HepG2 (cell line): ENCODE data around the gene AGBL1. TPM values are rescaled to one million over a fixed set of nuclear protein-coding genes. Genes with fewer than 3 reads are reported as not detected.

Source experiments
- ATAC-seq: fragments of 200-7000 bp; cut with Tn5 transposase; 3 replicates; pipeline ENCODE4 v1.9.1; 2020; ENCODE audit warnings: mild to moderate bottlenecking, moderate library complexity
- BruUV-seq: library from RNA; stranded (reverse); fragments of 400-500 nt; replicated peaks from 2 replicates; lab custom pipeline; 2021; lab: Mats Ljungman, UMichigan
- CTCF ChIA-PET: fragments of 300-600 bp; formaldehyde crosslinking; extraction: SDS; loops from one replicate; lab custom pipeline; 2021; ENCODE audit warnings: low total read pairs, inconsistent platforms, low intra/inter-chr PET ratio; lab: Yijun Ruan, JAX
- POLR2A ChIA-PET: fragments of 350-600 bp; sonication (Branson Sonifier 250); formaldehyde crosslinking; loops from one replicate; lab custom pipeline; 2020; ENCODE audit warnings: antibody characterized with exemption, inconsistent platforms; lab: Yijun Ruan, JAX
- DNase-seq: peaks from one replicate; pipeline ENCODE4 v3.0.0-alpha.2; 2015; ENCODE audit warnings: low spot score
- FAIRE-seq: peaks from 3 replicates; lab custom pipeline; 2011; peaks lifted over from hg19 to GRCh38; lab: Jason Lieb, UNC
- H2AFZ ChIP-seq: one replicate; pipeline ENCODE4 v1.6.1; 2011; ENCODE audit warnings: low read length, inconsistent platforms
- H3K27ac ChIP-seq: fragments of 300-600 bp; 3 replicates; pipeline ENCODE4 v1.8.0; 2011; ENCODE audit warnings: mixed run types, mild to moderate bottlenecking, mixed read lengths, low read length, inconsistent platforms; ENCODE audit not compliant: insufficient read depth; ENCODE audit errors: extremely low read length
- H3K27me3 ChIP-seq, 2 experiments: fragments of 200-600 bp in 1 of 2; 2 replicates in 1 of 2; 3 replicates in 1 of 2; pipeline versions ENCODE4 v1.6.0 to v1.8.0; 2011; ENCODE audit warnings: low read length in 2 of 2, mild to moderate bottlenecking in 2 of 2, moderate library complexity in 2 of 2, inconsistent platforms in 1 of 2; ENCODE audit not compliant: insufficient read depth in 2 of 2, control insufficient read depth in 1 of 2
- H3K36me3 ChIP-seq, 2 experiments: fragments of 200-600 bp in 1 of 2; replicated peaks in 1 of 2; 2 replicates in 1 of 2; 3 replicates in 1 of 2; pipeline versions ENCODE4 v1.5.1 to v1.8.0; 2011; ENCODE audit warnings: low read length in 2 of 2, inconsistent platforms in 1 of 2; ENCODE audit not compliant: insufficient read depth in 2 of 2, control insufficient read depth in 1 of 2
- H3K4me1 ChIP-seq: 2 replicates; pipeline ENCODE4 v1.5.1; 2012; ENCODE audit warnings: low read length, inconsistent platforms; ENCODE audit not compliant: insufficient read depth
- H3K4me2 ChIP-seq: 2 replicates; pipeline ENCODE4 v1.6.0; 2011; ENCODE audit warnings: low read depth, low read length, inconsistent platforms
- H3K4me3 ChIP-seq, 3 experiments: fragments of 200-600 bp in 1 of 3; sonication (generic), shearing (Covaris generic) in 1 of 3; replicated peaks in 1 of 3; 2 replicates each; pipeline ENCODE4 v1.5.1; 2011 to 2016; ENCODE audit warnings: low read length in 3 of 3, inconsistent platforms in 2 of 3, low read depth in 2 of 3, mild to moderate bottlenecking in 2 of 3, control low read depth in 1 of 3, mixed read lengths in 1 of 3; ENCODE audit not compliant: insufficient read depth in 1 of 3
- H3K79me2 ChIP-seq: one replicate; pipeline ENCODE4 v1.6.1; 2011; ENCODE audit warnings: low read length, inconsistent platforms; ENCODE audit not compliant: insufficient read depth
- H3K9ac ChIP-seq: 2 replicates; pipeline ENCODE4 v1.6.0; 2011; ENCODE audit warnings: mild to moderate bottlenecking, low read depth, low read length, inconsistent platforms; ENCODE audit not compliant: insufficient read depth
- H3K9me3 ChIP-seq: 2 replicates; pipeline ENCODE4 v1.5.1; 2012; ENCODE audit warnings: mild to moderate bottlenecking, low read length
- H4K20me1 ChIP-seq: 2 replicates; pipeline ENCODE4 v1.6.0; 2011; ENCODE audit warnings: inconsistent platforms, mild to moderate bottlenecking, low read length, moderate library complexity; ENCODE audit not compliant: insufficient read depth
- CERS6 ChIP-seq: sonication (generic); formaldehyde crosslinking; IDR thresholded peaks from 2 replicates; pipeline ENCODE4 v1.5.0; 2020; ENCODE audit warnings: missing genetic modification reagents
- DZIP1 ChIP-seq: sonication (generic); formaldehyde crosslinking; IDR thresholded peaks from 2 replicates; pipeline ENCODE4 v1.5.0; 2020; ENCODE audit warnings: mild to moderate bottlenecking, missing genetic modification reagents
- GATAD1 ChIP-seq: IDR thresholded peaks from 2 replicates; pipeline ENCODE4 v1.6.1; 2016; ENCODE audit warnings: missing genetic modification reagents, missing compliant biosample characterization
- HNRNPL ChIP-seq: fragments of 200-400 bp; formaldehyde crosslinking; IDR thresholded peaks from 2 replicates; pipeline ENCODE4 v1.6.1; 2017; ENCODE audit warnings: mild to moderate bottlenecking, low read depth, low read length
- KLF13 ChIP-seq: sonication (generic); formaldehyde crosslinking; IDR thresholded peaks from 2 replicates; pipeline ENCODE4 v1.4.0; 2020; ENCODE audit warnings: mild to moderate bottlenecking, missing genetic modification reagents
- MAFF ChIP-seq: IDR thresholded peaks from 2 replicates; pipeline ENCODE4 v1.6.1; 2011; ENCODE audit warnings: low read depth, low read length, improper control_type of control experiment
- MEIS1 ChIP-seq: sonication (generic); formaldehyde crosslinking; IDR thresholded peaks from 2 replicates; pipeline ENCODE4 v1.9.0; 2021; ENCODE audit warnings: mild to moderate bottlenecking, missing genetic modification reagents, moderate library complexity, borderline replicate concordance
- MYPOP ChIP-seq: sonication (generic); formaldehyde crosslinking; IDR thresholded peaks from 2 replicates; pipeline ENCODE4 v1.8.1; 2023; ENCODE audit warnings: mild to moderate bottlenecking, moderate library complexity, missing genetic modification reagents
- NFYB ChIP-seq: sonication (generic); formaldehyde crosslinking; IDR thresholded peaks from 2 replicates; pipeline ENCODE4 v1.4.0; 2020; ENCODE audit warnings: missing genetic modification reagents
- PITX1 ChIP-seq: sonication (generic); formaldehyde crosslinking; IDR thresholded peaks from 2 replicates; pipeline ENCODE4 v1.5.1; 2020; ENCODE audit warnings: mild to moderate bottlenecking, missing genetic modification reagents
- SNAPC5 ChIP-seq: sonication (generic); formaldehyde crosslinking; IDR thresholded peaks from 2 replicates; pipeline ENCODE4 v1.8.1; 2023; ENCODE audit warnings: mild to moderate bottlenecking, missing genetic modification reagents, borderline replicate concordance
- SP2 ChIP-seq: sonication (generic); formaldehyde crosslinking; IDR thresholded peaks from 2 replicates; pipeline ENCODE4 v1.5.1; 2020; ENCODE audit warnings: mild to moderate bottlenecking, missing genetic modification reagents
- THAP8 ChIP-seq: sonication (generic); formaldehyde crosslinking; IDR thresholded peaks from 2 replicates; pipeline ENCODE4 v1.5.1; 2020; ENCODE audit warnings: missing genetic modification reagents, mild to moderate bottlenecking, borderline replicate concordance
- ZBTB21 ChIP-seq: sonication (generic); formaldehyde crosslinking; IDR thresholded peaks from 2 replicates; pipeline ENCODE4 v1.4.0; 2020; ENCODE audit warnings: missing genetic modification reagents
- ZNF562 ChIP-seq: sonication (generic); formaldehyde crosslinking; IDR thresholded peaks from 2 replicates; pipeline ENCODE4 v1.8.0; 2022; ENCODE audit warnings: missing genetic modification reagents, borderline replicate concordance
- ZNF737 ChIP-seq: sonication (generic); formaldehyde crosslinking; IDR thresholded peaks from 2 replicates; pipeline ENCODE4 v1.5.0; 2020; ENCODE audit warnings: missing genetic modification reagents, mild to moderate bottlenecking, borderline replicate concordance
- ZNF782 ChIP-seq: sonication (generic); formaldehyde crosslinking; IDR thresholded peaks from 2 replicates; pipeline ENCODE4 v1.4.0; 2020; ENCODE audit warnings: missing genetic modification reagents, mild to moderate bottlenecking, borderline replicate concordance
- ZSCAN29 ChIP-seq: sonication (generic); formaldehyde crosslinking; conservative IDR thresholded peaks from 2 replicates; pipeline ENCODE4 v1.4.0; 2020; ENCODE audit warnings: mild to moderate bottlenecking, missing genetic modification reagents
- ZSCAN31 ChIP-seq: sonication (generic); formaldehyde crosslinking; IDR thresholded peaks from 2 replicates; pipeline ENCODE4 v1.5.0; 2020; ENCODE audit warnings: low read depth, mild to moderate bottlenecking, missing genetic modification reagents
- in situ Hi-C: cut with HindIII; loops from 2 replicates; pipeline ENCODE4 v1.10.0; 2017; ENCODE audit warnings: low pct_unique_long_range_greater_than_20kb; ENCODE audit not compliant: extremely low pct_ligation_motif_present
- intact Hi-C: fragments of 100-400 bp; cut with micrococcal nuclease; formaldehyde crosslinking; loops from one replicate; pipeline ENCODE4 v1.10.0; 2022; ENCODE audit not compliant: unreplicated experiment
- polyA plus RNA-seq, 8 experiments: library from polyadenylated mRNA; depleted of rRNA in 3 of 8; stranded (reverse) in 7 of 8; unstranded in 1 of 8; fragments of >200 nt; fragmentation: Illumina TruSeq in 4 of 8; extraction: Trizol in 4 of 8; gene quantifications; 2 replicates each; pipeline versions ENCODE4 v1.2.1 to v1.2.3, GENCODE V29; 2011 to 2016; ENCODE audit warnings: low read depth in 4 of 8, missing spikeins in 1 of 8, mixed read lengths in 1 of 8; ENCODE audit not compliant: insufficient read depth in 1 of 8
- total RNA-seq, 5 experiments: library from RNA; depleted of rRNA; stranded (reverse); fragments of >200 nt; fragmentation: Illumina TruSeq; extraction: Trizol; gene quantifications; 2 replicates each; pipeline ENCODE4 v1.2.3, GENCODE V29; 2016; ENCODE audit warnings: low read depth in 1 of 5

The AGBL1 gene
- total and polyA plus RNA-seq, 2 of the 13 experiments (the other 11 are each of a cell fraction or from before 2014, with no cell fraction given), result 0.01 TPM; not detected in 1

- no peak for TF ChIP-seq ZBTB21 (CRISPR knock-in tag)
- TF ChIP-seq DZIP1 (CRISPR knock-in tag), result no peak
- TF ChIP-seq MAFF, result no peak
- no peak for TF ChIP-seq ZSCAN31 (CRISPR knock-in tag)
- no peak for TF ChIP-seq SP2 (CRISPR knock-in tag)
- TF ChIP-seq THAP8 (CRISPR knock-in tag), result no peak
Observed at GRCh38 chr15:86278586-86278985, 198.9 kb downstream of the AGBL1 start (continued).

- BruUV-seq, result no TSS peak
- ATAC-seq, result no peak
- Histone ChIP-seq H3K4me1 (no peaks in the 10 kb centered on the region), H3K27ac (no peak overlapping the region), H3K9me3 (peaks cover 20% of the 10 kb centered on the region), H3K27me3 (no peaks in the 10 kb centered on the region), H4K20me1 (no peaks in the 10 kb centered on the region), H3K4me3 (no peak overlapping the region), H3K79me2 (no peaks in the 10 kb centered on the region), H3K9ac (no peak overlapping the region), H3K4me2 (no peak overlapping the region), H2AFZ (no peak overlapping the region), H3K36me3 (no peaks in the 10 kb centered on the region)
- ChIA-PET CTCF (no interaction called here), POLR2A (no interaction called here)
- FAIRE-seq, result no peak
- in situ Hi-C loops (no loop called here), intact Hi-C loops (no loop called here)
- no peak for DNase-seq
- TF ChIP-seq CERS6 (CRISPR knock-in tag) (no peak), MYPOP (CRISPR knock-in tag) (no peak), ZNF562 (CRISPR knock-in tag) (no peak), SNAPC5 (CRISPR knock-in tag) (no peak), GATAD1 (no peak), KLF13 (no peak), PITX1 (no peak), MEIS1 (CRISPR knock-in tag) (no peak), HNRNPL (no peak), ZSCAN29 (CRISPR knock-in tag) (no peak), ZNF737 (no peak), ZNF782 (CRISPR knock-in tag) (no peak), NFYB (CRISPR knock-in tag) (no peak)
Observed at GRCh38 chr15:86284635-86285034, 205.0 kb downstream of the AGBL1 start.
